GM21737 (cell line): ENCODE results near the gene VPS35L.
"Not testable (repeated sequence)": the region's sequence is repeated elsewhere in the genome, so short reads cannot be mapped to it uniquely, and the experiment has no call there.

Source experiments
- ATAC-seq: cut with Tn5 transposase; IDR thresholded peaks from one replicate; pipeline ENCODE4 v1.9.1; 2021; ENCODE audit warnings: mild to moderate bottlenecking, moderate library complexity; ENCODE audit not compliant: unreplicated experiment

VPS35L gene

DNA sequence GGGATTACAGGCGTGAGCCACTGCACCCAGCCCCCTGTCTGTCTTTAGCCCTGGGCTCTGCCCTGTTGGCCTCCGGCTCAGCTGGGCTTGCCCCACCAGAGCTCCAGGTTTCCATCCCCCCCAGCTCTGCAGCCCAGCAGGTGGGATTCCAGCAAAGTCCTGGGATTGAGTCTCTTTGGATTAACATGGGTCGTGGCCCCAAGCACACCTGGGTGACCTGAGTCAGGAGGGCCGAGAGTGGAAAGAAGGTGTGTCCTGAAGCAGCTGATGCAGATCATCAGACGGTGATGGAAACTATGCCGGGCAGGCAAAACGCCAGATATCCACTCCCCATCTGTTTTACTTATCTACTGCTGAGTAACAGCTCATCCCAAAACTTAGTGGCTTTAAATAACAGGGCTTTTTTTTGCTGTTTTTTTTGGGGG is 90.1 kb downstream of the VPS35L start:
- ATAC-seq, result no peak

DNA sequence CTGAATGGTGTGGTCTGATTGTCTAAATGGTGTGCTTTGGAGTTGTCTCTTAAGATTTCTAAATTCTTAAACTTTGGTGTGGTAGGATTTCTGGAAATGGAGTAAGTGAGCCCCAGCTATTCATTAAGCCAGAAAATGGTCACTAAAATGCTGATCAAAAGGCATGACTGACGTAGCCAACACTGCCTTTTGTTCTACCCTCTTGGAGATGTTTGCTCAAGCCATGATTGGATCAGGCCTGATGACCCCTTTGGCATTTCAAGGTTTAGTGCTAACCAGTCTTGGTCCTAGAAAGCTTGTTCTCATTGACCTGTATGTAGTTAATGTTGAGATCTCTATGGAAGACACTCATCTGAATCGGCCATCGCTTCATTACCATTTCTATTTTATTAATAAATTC is 94.5 kb downstream of the VPS35L start:
- no peak for ATAC-seq

DNA sequence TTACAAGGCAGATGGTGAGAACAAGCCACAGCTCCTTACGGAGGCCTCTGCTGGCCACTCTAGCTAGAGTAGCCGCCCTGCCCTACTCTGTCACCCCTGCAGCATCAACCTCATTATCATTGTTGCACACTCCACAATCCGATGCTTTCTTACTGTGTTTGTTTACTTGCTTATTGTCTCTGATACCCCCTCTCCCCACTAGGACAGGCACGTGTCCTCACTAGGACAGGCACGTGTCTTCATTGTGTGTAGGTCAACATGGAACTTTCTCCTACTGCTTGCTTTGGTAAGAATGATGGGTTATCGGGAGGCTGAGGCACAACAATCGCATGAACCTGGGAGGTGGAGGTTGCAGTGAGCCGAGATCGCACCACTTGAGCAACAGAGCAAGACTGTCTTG is 98.6 kb downstream of the VPS35L start:
- no peak for ATAC-seq

DNA sequence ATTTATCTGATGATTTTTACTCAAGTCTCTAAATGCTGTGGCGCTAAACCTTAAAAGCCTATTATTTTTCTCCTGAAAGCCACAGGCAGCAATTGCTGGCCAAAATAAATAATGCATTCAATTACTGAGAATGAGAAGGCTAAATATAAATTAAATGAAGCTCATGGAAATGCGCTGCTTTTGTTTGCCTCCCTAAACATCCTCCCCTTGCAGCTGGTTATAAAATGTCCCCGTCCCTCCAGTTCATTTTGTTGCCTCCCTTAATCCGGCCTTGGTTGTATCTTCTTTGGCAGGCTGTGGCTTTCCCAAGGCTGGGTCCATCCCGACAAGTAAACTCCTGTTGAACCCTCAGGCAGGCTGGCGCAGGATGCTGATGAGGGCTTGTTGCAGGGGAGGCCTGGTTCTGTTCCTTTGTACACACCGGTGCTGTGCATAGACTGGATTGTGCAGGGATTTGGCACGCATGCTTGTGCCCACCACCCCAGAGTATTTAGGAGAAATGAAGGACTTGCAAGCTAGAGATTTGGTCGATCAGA is 99.8 kb downstream of the VPS35L start:
- no peak for ATAC-seq

DNA sequence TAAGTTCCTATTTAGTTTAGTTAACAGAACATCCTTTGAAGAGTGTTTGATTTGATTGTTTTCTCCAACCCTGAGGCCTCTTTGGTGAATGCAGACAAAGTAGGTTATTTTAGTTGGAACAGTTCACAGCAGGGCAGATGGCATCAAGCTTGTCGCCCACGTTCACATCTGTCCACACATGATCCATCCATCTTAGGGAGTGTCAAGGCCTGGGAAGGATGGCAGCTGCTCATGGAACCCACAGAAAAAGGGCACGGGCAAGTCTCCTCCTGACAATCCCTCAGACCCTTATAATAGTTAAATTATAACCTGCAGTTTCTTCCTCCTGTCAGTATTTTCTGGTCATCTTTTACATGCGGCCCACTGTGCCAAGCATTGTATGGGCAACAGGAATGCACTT is 102.3 kb downstream of the VPS35L start:
- no peak for ATAC-seq

DNA sequence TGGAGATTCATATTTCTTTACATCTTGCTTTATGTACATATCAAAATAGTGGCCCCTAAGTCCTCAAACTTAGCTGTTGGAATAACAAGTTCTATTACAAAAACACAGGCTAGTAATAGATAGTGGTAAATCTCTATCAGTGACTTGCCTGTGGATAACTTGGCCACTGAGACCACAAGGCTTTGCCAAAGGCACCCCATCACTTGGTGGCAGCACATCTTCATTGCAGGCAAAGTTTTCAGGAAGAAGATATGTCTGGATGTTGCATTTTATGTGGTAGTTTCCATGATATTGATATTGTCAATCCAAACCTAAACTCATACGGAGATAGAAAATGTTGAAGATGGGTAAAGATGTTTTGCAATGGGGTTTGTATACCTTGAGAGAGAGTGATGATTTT is 104.1 kb downstream of the VPS35L start:
- ATAC-seq, result no peak

DNA sequence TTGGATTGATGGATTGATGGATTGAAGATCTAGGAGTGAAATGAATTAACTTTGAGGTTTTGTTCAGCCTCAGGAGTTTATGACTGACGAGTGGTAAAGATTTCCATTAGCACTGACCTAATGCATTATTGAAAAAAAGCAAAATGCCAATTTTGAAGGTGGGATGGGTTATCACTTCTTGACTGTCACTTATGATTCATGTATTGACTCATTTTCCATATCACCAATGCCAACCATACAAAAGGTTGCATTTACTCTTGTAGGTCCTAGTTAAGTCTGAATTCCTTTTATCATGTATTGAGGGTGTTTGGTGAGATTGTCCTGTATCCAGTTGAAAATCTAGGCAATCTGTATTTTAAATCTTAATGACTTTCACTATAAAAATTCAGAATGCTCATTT is 104.9 kb downstream of the VPS35L start:
- ATAC-seq, result no peak

DNA sequence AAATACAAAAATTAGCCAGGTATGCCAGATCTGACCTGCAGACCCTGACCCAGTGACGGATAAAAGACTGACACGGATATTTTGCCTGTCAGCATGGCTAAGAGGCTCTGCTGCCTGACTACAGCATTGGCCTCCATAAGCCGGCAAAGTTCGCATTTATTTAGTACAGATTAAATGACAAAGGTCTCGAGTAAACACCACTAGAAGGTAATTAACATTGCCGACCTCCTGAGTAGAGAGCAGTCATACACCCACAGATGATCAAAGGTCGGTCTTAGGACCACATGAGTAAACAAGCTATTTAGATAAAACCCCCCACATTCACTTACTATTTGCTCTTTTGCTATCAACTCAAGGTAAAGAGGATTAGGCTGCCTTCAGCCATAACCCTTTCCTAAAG is 106.8 kb downstream of the VPS35L start:
- ATAC-seq, result no peak

DNA sequence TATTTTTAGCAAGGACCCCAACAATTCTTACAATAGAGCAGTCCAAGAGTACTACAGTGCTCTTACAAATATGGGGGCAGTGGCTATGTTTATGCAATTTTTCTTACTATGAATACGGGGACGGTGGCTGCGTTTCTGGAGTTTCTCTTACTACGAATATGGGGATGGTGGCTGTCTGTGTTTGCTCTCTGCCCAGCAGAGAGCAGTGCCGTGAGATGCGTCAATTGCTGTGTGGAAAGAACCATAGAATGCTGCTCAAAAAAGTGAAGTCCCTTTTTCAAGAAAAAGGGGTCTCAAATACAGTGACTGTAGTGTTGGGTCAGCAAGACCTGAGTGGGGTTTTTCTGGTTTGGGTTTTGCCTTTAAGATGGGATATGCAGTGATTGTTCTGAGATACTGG is 108.7 kb downstream of the VPS35L start:
- no peak for ATAC-seq

DNA sequence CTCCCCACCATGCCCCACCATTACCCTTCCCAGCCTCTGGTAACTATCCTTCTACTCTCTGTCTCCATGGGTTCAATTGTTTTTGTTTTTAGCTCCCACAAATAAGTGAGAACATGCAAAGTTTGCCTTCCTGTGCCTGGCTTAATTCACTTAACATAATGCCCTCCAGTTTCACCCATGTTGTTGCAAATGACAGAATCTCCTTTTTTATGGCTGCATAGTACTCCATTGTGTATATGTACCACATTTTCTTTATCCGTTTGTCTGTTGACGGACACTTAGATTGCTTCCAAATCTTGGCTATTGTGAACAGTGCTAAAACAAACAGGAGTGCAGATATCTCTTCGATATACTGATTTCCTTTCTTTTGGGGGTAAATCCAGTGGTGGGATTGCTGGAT is 109.8 kb downstream of the VPS35L start:
- ATAC-seq, result not testable (repeated sequence)

DNA sequence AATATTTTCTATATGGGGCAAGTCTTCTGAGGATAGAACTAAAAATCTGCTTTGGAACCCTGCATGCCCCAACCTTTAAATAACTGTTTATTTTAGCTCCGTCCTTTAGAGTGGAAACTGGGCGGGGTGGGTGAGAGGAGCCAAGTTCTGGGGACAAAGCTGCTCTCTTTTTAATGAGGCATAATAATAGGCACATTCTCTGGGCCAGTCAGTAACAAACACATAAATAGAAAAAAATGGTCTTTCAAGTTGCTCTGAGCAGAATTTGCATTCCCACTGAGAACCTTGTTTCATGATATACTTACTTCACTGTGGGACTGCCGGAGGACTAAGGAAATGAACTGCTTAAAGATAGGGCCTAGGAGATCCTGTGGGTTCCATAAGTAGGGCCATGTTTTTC is 111.0 kb downstream of the VPS35L start:
- ATAC-seq, result no peak

DNA sequence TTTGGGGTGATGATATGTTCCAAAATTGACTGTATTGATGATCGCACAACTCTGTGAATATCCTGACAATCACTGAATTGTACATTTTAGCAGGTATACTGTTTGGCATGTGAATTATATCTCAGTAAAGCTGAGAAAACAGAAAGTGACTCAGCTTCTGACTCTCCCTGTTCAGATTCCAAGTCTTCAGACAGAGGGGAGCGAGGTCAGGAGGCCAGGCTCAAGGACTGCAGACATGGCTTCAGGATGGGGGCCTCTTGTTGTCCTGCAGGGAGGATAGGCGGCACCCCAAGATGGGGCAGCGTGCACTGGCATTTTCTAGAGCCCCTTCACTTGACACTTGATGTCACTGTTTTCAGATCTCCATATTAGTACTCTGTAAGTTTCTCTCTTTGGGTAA is 116.9 kb downstream of the VPS35L start:
- ATAC-seq, result no peak

DNA sequence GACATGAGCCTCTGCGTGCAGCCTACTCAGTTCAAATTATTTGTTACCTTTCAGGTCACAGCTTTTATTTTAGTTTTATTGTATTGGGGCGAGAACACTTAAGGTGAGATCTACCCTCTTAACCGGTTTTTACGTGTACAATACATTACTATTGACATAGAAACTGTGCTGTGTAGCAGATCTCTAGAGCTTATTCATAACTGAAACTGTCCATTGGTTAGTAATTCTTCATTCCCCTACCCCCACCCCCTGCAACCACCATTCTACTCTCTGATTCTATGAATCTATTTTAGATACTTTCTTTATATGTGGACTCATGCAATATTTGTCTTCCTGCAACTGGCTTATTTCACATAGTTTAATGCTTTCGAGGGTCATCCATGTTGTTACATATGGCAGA is 119.0 kb downstream of the VPS35L start:
- ATAC-seq, result no peak

DNA sequence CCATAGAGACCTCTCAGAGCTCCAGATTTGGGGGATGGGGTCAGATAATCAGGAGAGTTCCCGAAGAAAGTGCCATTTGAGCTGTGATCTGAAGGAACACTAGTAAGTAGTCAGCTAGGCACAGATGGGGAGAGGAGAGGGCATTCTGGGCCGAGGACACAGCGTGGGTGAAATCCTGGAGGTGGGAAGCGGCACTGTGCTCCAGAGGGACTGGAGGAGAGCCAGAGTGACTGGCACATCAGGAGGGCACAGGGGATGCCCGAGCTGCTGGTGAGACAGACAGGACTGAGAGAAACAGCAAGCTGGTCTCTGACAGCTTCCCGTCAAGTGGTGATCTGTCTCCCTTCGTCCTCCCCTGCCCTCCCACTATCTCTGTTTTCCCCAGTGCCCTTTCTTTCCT is 121.9 kb downstream of the VPS35L start:
- ATAC-seq, result no peak

DNA sequence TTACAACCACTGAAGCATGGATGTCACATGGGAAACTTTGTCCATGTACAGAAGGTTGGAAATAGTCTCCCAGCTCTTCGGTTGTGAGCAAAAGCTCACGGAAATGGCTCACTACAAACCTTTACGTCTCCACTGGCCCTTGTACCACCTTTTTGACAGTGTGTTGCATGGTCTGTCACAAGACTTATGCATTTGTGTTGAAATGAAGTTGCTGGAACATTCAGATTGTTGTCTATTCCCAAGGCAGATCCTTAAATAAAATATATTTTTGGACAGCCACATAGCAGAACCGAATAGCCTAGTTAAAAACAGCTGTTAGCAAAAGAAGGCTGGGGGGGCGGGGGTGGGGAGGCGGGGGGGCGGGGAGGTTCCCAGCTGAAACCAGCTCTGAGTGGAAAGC is 123.3 kb downstream of the VPS35L start:
- no peak for ATAC-seq

DNA sequence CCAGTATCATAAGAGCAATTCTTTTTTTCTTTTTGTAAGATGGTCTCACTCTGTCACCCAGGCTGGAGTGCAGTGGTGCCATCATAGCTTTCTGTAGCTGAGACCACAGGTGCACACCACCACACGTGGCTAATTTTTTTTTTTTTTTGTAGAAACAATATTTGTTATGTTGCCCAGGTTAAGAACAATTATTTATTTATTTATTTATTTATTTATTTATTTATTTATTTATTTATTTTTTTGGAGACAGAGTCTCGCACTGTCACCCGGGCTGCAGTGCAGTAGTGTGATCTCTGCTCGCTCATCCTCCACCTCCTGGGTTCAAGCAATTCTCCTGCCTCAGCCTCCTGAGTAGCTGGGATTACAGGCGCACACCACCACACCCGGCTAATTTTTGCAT is 123.8 kb downstream of the VPS35L start:
- ATAC-seq, result not testable (repeated sequence)

DNA sequence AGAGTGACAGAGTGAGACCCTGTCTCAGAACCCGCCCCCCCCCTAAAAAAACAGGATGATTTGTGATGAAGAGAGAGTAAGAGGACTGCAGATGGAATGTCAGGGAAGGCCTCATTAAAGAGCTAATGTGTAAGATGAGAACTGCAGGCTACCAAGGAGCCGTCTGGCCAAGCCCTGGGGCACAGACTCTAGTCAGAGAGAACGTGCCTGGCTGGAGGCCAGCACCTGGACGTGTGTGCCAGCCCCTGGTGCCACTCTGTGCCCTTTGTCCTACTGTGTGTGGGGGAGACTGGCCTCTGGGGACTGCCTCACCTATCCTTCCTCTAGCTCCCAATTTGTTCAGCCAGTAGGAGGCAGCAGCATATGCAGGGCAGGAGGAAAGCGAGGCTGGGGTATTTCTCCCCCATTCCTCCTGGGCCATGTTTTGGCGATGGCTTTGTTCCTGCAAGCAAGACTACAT is 125.4 kb downstream of the VPS35L start:
- ATAC-seq, result no peak

DNA sequence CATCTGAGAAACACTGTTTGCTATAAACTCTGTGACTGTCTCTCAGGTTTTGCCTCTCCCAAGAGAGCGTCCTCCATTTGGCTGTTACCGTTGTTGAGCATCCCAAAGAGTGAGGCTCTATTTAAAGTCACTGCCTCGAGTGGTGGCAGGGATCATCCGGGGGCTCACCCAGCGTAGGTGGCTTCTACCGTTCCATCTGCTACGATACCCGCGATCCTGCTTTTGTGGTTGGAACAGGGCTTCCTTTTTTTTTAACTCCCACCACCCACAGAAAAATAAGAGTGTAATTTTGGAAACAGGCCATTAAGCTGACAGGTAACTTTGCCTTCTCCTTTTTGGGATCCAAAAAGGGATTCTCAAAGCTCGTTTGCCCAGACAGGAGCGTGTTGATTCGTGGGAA is 126.1 kb downstream of the VPS35L start:
- no peak for ATAC-seq

DNA sequence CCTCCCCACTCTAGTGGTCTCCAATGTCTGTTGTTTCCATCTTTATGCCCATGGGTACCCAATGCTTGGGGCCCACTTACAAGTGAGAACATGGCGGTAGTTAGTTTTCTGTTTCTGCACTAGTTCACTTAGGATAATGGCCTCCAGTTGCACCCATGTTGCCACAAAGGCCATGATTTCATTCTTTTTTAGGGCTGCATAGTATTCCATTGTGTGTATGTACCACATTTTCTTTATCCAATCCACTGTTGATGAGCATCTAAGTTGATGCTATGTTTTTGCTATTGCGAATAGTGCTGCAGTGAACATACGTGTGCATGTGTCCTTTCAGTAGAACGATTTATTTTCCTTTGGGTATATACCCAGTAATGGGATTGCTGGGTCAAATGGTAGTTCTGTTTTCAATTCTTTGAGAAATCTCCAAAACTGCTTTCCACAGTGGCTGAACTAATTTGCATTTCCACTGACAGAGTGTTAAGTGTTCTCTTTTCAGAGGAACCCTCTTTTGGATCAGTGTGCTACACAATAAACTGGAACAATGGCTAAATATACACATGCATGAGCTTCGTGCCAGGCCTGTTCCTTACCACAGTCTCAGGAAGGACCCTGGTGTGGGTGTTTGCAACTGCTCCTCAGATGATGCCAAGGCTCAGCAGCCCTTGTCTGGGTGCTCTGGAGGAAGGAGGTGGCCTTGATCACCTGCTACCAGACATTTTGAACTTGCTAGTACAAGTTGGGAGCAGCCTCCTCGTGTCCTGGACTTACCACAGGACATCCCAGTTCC is 128.1 kb downstream of the VPS35L start:
- ATAC-seq, result no peak

DNA sequence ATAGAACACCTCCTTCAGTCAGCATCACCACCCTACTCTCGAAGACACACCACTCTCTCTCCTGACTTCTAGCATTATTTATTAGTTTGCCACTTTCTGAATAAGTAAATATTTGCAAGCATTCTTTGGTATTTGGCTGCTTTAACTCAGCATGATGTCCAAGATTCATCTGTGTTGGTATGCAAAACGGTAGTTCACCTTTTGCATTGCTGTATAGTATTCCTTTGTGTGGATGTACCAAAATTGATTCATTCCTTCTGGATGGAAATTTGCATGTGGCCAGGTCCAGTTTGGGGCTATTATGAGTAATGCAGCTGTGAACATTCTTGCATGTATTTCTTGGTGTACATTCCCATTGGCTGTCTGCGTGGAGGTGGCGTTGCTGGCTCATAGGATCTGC is 129.7 kb downstream of the VPS35L start:
- no peak for ATAC-seq

DNA sequence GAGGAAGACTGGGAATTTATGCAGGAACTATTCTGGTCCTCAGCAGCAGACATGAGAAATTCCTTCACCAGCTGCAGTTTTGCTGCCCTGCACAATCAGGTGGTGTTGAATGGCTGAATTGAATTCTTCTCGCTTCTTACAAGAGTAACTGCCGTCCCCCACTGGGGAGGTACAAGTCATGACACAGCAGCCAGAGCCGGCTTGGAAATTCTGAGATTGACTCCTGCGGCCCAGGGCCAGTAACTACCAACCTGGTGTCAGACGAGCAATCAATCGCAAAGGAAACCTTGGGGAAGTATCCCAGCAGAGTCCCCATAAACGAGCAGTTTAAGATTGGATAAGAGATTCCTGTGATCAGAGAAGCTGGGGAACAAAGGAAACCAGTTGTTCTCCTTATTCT is 131.8 kb downstream of the VPS35L start:
- no peak for ATAC-seq

DNA sequence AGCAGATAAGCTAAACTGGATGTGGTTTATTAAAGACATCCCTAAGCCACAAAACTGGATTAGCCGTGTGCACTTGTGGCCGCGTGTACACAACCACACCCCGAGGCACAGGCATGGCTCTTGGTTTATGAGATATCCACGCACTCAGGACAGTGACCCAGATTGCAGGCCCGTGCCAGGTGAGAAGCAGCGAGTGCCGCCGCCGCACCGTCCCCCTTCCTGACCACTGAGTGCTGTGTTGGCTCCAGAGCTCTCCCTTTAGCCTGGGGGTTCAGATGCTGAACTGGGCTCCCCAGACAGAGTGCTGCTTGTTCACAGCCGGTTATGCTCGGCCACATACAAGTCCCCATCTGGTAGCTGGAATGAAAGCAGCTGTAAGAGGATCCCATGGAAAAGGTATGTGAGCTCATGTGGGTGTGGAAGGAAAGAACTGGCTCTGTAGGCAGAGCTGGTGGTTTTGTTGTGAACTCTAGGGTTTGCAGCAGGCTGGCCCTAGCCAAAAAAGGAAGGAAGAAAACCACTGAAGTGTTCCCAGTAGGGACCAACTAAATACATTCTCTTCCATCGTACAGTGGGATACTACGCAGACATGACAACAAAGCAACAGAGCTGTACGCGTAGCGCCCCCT is 133.0 kb downstream of the VPS35L start:
- no peak for ATAC-seq
